ENCODE results near the gene DACH2.

GRCh38 chrX:86407371-86407770 lies 259.1 kb downstream of the DACH2 start:
- no peak for TF ChIP-seq POLR2AphosphoS5 (IDR thresholded peaks at IDR 0.05)
- no peak for TF ChIP-seq POLR2A (IDR thresholded peaks at IDR 0.05)

All from upper lobe of left lung (tissue), 4 donors.